Left renal pelvis (tissue), 4 donors: ENCODE results near the gene TFF3. TPM values are rescaled to one million over a fixed set of nuclear protein-coding genes. Genes with fewer than 3 reads are reported as not detected.

Experiments
- DNase-seq, 4 donors: peaks; one replicate each; pipeline ENCODE4 v3.0.0-alpha.2; 2013; ENCODE audit warnings: low read depth in 4 of 4, low spot score in 3 of 4
- polyA plus RNA-seq, 4 donors: library from polyadenylated mRNA; unstranded; fragments of 120-200 nt; gene quantifications; one replicate each; pipeline ENCODE4 v1.2.1, GENCODE V29; 2013; ENCODE audit not compliant: insufficient read length in 4 of 4

The TFF3 gene
- polyA plus RNA-seq, 4 donors, result 2.5 to 5.9 (median 2.8) TPM

GRCh38 chr21:42291751-42292562 lies 23.3 kb downstream of the TFF3 start:
- no peak for DNase-seq

GRCh38 chr21:42291003-42291750 lies 24.0 kb downstream of the TFF3 start:
- DNase-seq, result no peak

- no peak for DNase-seq
Measured at GRCh38 chr21:42290505-42290904, 24.7 kb downstream of the TFF3 start.

GRCh38 chr21:42289926-42290325 lies 25.3 kb downstream of the TFF3 start:
- no peak for DNase-seq

- no peak for DNase-seq
Measured at GRCh38 chr21:42288962-42289361, 26.2 kb downstream of the TFF3 start.

GRCh38 chr21:42287193-42288083 lies 27.8 kb downstream of the TFF3 start:
- no peak for DNase-seq

- DNase-seq, result no peak
Measured at GRCh38 chr21:42286416-42286815, 28.8 kb downstream of the TFF3 start.

GRCh38 chr21:42285569-42286245 lies 29.5 kb downstream of the TFF3 start:
- DNase-seq, result no peak

GRCh38 chr21:42282715-42283114 lies 32.5 kb downstream of the TFF3 start:
- no peak for DNase-seq

GRCh38 chr21:42282021-42282420 lies 33.2 kb downstream of the TFF3 start:
- DNase-seq, result no peak

GRCh38 chr21:42281181-42281680 lies 34.0 kb downstream of the TFF3 start:
- DNase-seq, result no peak

GRCh38 chr21:42280356-42281180 lies 34.6 kb downstream of the TFF3 start:
- DNase-seq, result no peak

GRCh38 chr21:42279888-42280287 lies 35.3 kb downstream of the TFF3 start:
- no peak for DNase-seq

GRCh38 chr21:42279341-42279871 lies 35.8 kb downstream of the TFF3 start:
- no peak for DNase-seq

- no peak for DNase-seq
Measured at GRCh38 chr21:42278451-42279149, 36.6 kb downstream of the TFF3 start.

- DNase-seq, result no peak
Measured at GRCh38 chr21:42277593-42277992, 37.6 kb downstream of the TFF3 start.

- DNase-seq, result no peak
Measured at GRCh38 chr21:42276526-42277154, 38.6 kb downstream of the TFF3 start.

GRCh38 chr21:42276076-42276475 lies 39.1 kb downstream of the TFF3 start:
- DNase-seq, result no peak
